K562 (cell line): ENCODE data around the gene ACTL9. TPM values are rescaled to one million over a fixed set of nuclear protein-coding genes. Genes with fewer than 3 reads are reported as not detected.

ENCODE experiments used
- ATF3 ChIP-seq, 2 experiments: fragments of 450-650 bp in 1 of 2; sonication (generic) in 1 of 2; formaldehyde crosslinking in 1 of 2; IDR thresholded peaks in 1 of 2; conservative IDR thresholded peaks in 1 of 2; 2 replicates each; pipeline versions ENCODE4 v1.6.1 to v1.8.1; 2016 to 2023; ENCODE audit warnings: mild to moderate bottlenecking in 2 of 2, moderate library complexity in 2 of 2, inconsistent platforms in 1 of 2, missing genetic modification reagents in 1 of 2
- CTBP1 ChIP-seq: fragments of 450-650 bp; IDR thresholded peaks from 2 replicates; pipeline ENCODE4 v1.6.1; 2016; ENCODE audit warnings: borderline replicate concordance
- ELK3 ChIP-seq: fragments of 450-650 bp; formaldehyde crosslinking; IDR thresholded peaks from 2 replicates; pipeline ENCODE4 v1.4.0; 2020; ENCODE audit warnings: mild to moderate bottlenecking
- ETS2 ChIP-seq: IDR thresholded peaks from 2 replicates; pipeline ENCODE4 v1.6.1; 2016; ENCODE audit warnings: borderline replicate concordance, missing genetic modification characterization, mild to moderate bottlenecking, moderate library complexity, missing compliant biosample characterization; ENCODE audit not compliant: poor library complexity, severe bottlenecking
- FUS ChIP-seq: fragments of 200-400 bp; formaldehyde crosslinking; optimal IDR thresholded peaks from 2 replicates; pipeline ENCODE3; 2017; ENCODE audit warnings: low read depth, low read length
- MEF2D ChIP-seq: conservative IDR thresholded peaks from 2 replicates; pipeline ENCODE4 v1.6.1; 2016; ENCODE audit warnings: low read depth, missing genetic modification characterization, missing compliant biosample characterization
- POLR2B ChIP-seq: fragments of 450-650 bp; IDR thresholded peaks from 2 replicates; pipeline ENCODE4 v1.6.1; 2018; ENCODE audit warnings: low read depth; ENCODE audit not compliant: partially characterized antibody
- RREB1 ChIP-seq: fragments of 250-450 bp; sonication (Bioruptor Pico); IDR thresholded peaks from 2 replicates; pipeline ENCODE4 v1.4.0; 2020
- SPI1 ChIP-seq: IDR thresholded peaks from 2 replicates; pipeline ENCODE4 v1.6.1; 2011; ENCODE audit warnings: low read depth, low read length, control low read depth, borderline replicate concordance
- TEAD1 ChIP-seq, 2 experiments: fragments of 450-650 bp in 1 of 2; sonication (generic) in 1 of 2; formaldehyde crosslinking; IDR thresholded peaks; 2 replicates each; pipeline versions ENCODE4 v1.4.0 to v1.8.0; 2020 to 2022; ENCODE audit warnings: mild to moderate bottlenecking in 2 of 2, missing genetic modification reagents in 1 of 2
- TEAD4 ChIP-seq, 2 experiments: sonication (generic) in 1 of 2; formaldehyde crosslinking in 1 of 2; IDR thresholded peaks; 2 replicates each; pipeline versions ENCODE4 v1.6.1 to v1.8.0; 2012 to 2022; ENCODE audit warnings: borderline replicate concordance in 1 of 2, inconsistent platforms in 1 of 2, low read length in 1 of 2, mild to moderate bottlenecking in 1 of 2, missing genetic modification reagents in 1 of 2
- TRIM25 ChIP-seq: fragments of 450-650 bp; IDR thresholded peaks from 2 replicates; pipeline ENCODE4 v1.7.0; 2016; ENCODE audit warnings: borderline replicate concordance
- ZKSCAN1 ChIP-seq: fragments of 150-350 bp; IDR thresholded peaks from 2 replicates; pipeline ENCODE4 v1.6.1; 2016; ENCODE audit warnings: low read depth, low read length
- ZNF512 ChIP-seq: IDR thresholded peaks from 2 replicates; pipeline ENCODE4 v1.6.1; 2016; ENCODE audit warnings: missing genetic modification characterization, missing compliant biosample characterization
- polyA plus RNA-seq, 8 experiments: library from polyadenylated mRNA; depleted of rRNA in 4 of 8; stranded (reverse) in 5 of 8; unstranded in 3 of 8; fragments of >200 nt; fragmentation: Nextera tagmentation in 2 of 8; fragmentation: Illumina TruSeq in 1 of 8; extraction: Ambion mirVana in 2 of 8; extraction: Trizol in 1 of 8; gene quantifications; 2 replicates each; pipeline versions ENCODE4 v1.2.1 to v1.2.3, GENCODE V29; 2011 to 2014; ENCODE audit warnings: inconsistent platforms in 1 of 8, missing spikeins in 1 of 8
- total RNA-seq, 7 experiments: library from RNA; depleted of rRNA in 6 of 7; stranded (reverse); fragments of >200 nt in 6 of 7; fragmentation: Illumina TruSeq in 2 of 7; extraction: Trizol in 2 of 7; gene quantifications; 2 replicates each; pipeline versions ENCODE4 v1.2.1 to v1.2.3, GENCODE V29; 2011 to 2021; ENCODE audit warnings: low replicate concordance in 1 of 7

ACTL9 gene
- total and polyA plus RNA-seq, 9 of the 15 experiments (the other 6 are each of a cell fraction or from before 2014, with no cell fraction given) = not detected

GRCh38 chr19:8681345-8682029 lies 17.1 kb downstream of the ACTL9 start (continued):
- TF ChIP-seq CTBP1 = peak; percentile 73
- TF ChIP-seq FUS = no peak
- TF ChIP-seq ATF3 (IDR thresholded peaks at IDR 0.05) = peak; percentile 66; the same call in 1 of the 2 replicates
- no peak for TF ChIP-seq ATF3 (CRISPR knock-in tag; conservative IDR thresholded peaks at IDR 0.05)
- TF ChIP-seq TEAD1 (CRISPR knock-in tag; IDR thresholded peaks at IDR 0.05) = no peak
- no peak for TF ChIP-seq RREB1 (CRISPR knock-in tag)
- no peak for TF ChIP-seq ZKSCAN1
- TF ChIP-seq TRIM25 = no peak
- peak; percentile 73; the same call in 1 of the 2 replicates for TF ChIP-seq SPI1
- no peak for TF ChIP-seq POLR2B
- no peak for TF ChIP-seq ETS2
- TF ChIP-seq ELK3 = no peak
- no peak for TF ChIP-seq ZNF512 (tag)
- no peak for TF ChIP-seq TEAD4 (IDR thresholded peaks at IDR 0.05; ENCODE audit: low read length)
- TF ChIP-seq TEAD4 (CRISPR knock-in tag; IDR thresholded peaks at IDR 0.05; ENCODE audit: borderline replicate concordance) = no peak
- TF ChIP-seq MEF2D (tag) = peak; percentile 86
